Upper lobe of right lung (tissue), 1 donor: ENCODE data around the gene KLF16. TPM values are rescaled to one million over a fixed set of nuclear protein-coding genes. Genes with fewer than 3 reads are reported as not detected.

Experiments
- ATAC-seq: fragments of 200-7000 bp; cut with Tn5 transposase; one replicate; pipeline ENCODE4 v1.9.1; 2020; ENCODE audit warnings: mild to moderate bottlenecking, moderate library complexity
- DNase-seq: peaks from one replicate; pipeline ENCODE4 v3.0.0-alpha.2; 2020
- H3K27ac ChIP-seq: fragments of 200-600 bp; one replicate; pipeline ENCODE4 v1.8.0; 2022
- H3K27me3 ChIP-seq: fragments of 200-600 bp; one replicate; pipeline ENCODE4 v1.8.0; 2022; ENCODE audit warnings: mild to moderate bottlenecking
- H3K36me3 ChIP-seq: fragments of 200-600 bp; one replicate; pipeline ENCODE4 v1.8.0; 2022
- H3K4me1 ChIP-seq: fragments of 200-600 bp; one replicate; pipeline ENCODE4 v1.8.0; 2022
- H3K4me3 ChIP-seq: fragments of 200-600 bp; one replicate; pipeline ENCODE4 v1.8.0; 2022; ENCODE audit warnings: mild to moderate bottlenecking
- H3K9me3 ChIP-seq: fragments of 200-600 bp; one replicate; pipeline ENCODE4 v1.8.0; 2022
- intact Hi-C: fragments of 100-400 bp; cut with DNase I; formaldehyde crosslinking; loops from one replicate; pipeline ENCODE4 v1.11.0; 2022
- microRNA-seq: library from miRNA; unstranded; fragments of <30 nt; microRNA quantifications from one replicate; pipeline ENCODE4 v1.2.0, GENCODE V29; 2020; ENCODE audit warnings: borderline microRNAs expressed
- total RNA-seq: library from RNA; stranded (reverse); fragmentation: NEBNext Ultra II Directional; extraction: Animal tissue kit (Norgen Biotek cat#: 25700); gene quantifications from one replicate; pipeline ENCODE4 v1.2.1, GENCODE V29; 2021
- TF ChIP-seq, protein P1 (sequence below): fragments of 200-600 bp; IDR thresholded peaks from one replicate; pipeline ENCODE4 v1.8.0; 2022; ENCODE audit warnings: antibody characterized with exemption
- donor health status: DM: no; HTN: yes; CAD: no; lungs with severe emphysema.

KLF16 gene
- total RNA-seq, 1 donor from 2014 or later, result 28.0 TPM

GRCh38 chr19:1805401-1806183 is 57.8 kb downstream of the KLF16 start:
- ATAC-seq, result no peak
- intact Hi-C loops, result no loop called here
- H3K9me3 ChIP-seq, result no peaks in the 10 kb centered on the region
- no peak overlapping the region for H3K4me3 ChIP-seq
- no peaks in the 10 kb centered on the region for H3K36me3 ChIP-seq
- no peak for DNase-seq
- H3K27ac ChIP-seq, result no peak overlapping the region
- no peaks in the 10 kb centered on the region for H3K27me3 ChIP-seq
- TF ChIP-seq, protein P1, sequence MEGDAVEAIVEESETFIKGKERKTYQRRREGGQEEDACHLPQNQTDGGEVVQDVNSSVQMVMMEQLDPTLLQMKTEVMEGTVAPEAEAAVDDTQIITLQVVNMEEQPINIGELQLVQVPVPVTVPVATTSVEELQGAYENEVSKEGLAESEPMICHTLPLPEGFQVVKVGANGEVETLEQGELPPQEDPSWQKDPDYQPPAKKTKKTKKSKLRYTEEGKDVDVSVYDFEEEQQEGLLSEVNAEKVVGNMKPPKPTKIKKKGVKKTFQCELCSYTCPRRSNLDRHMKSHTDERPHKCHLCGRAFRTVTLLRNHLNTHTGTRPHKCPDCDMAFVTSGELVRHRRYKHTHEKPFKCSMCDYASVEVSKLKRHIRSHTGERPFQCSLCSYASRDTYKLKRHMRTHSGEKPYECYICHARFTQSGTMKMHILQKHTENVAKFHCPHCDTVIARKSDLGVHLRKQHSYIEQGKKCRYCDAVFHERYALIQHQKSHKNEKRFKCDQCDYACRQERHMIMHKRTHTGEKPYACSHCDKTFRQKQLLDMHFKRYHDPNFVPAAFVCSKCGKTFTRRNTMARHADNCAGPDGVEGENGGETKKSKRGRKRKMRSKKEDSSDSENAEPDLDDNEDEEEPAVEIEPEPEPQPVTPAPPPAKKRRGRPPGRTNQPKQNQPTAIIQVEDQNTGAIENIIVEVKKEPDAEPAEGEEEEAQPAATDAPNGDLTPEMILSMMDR, result no peak
- H3K4me1 ChIP-seq, result no peaks in the 10 kb centered on the region

DNA sequence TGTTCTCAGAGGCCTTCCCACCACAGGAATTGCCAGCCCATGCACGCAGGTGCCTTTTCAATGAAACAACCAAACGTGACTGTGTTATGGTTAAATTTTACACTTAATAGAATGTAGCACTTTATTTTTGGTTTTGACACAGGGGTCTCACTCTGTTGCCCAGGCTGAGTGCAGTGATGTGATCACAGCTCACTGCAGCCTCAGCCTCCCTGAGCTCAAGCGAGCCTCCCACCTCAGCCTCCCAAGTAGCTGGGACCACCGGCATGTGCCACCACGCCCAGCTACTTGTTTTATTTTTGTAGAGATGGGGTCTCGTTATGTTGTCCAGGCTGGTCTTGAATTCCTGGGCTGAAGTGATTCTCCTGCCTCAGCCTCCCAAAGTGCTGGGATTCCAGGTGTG is 58.5 kb downstream of the KLF16 start:
- Histone ChIP-seq H3K36me3 (no peaks in the 10 kb centered on the region), H3K27me3 (no peaks in the 10 kb centered on the region), H3K27ac (no peak overlapping the region), H3K4me3 (no peak overlapping the region), H3K4me1 (no peaks in the 10 kb centered on the region), H3K9me3 (no peaks in the 10 kb centered on the region)
- TF ChIP-seq, protein P1, result no peak
- ATAC-seq (no peak), DNase-seq (no peak)
- intact Hi-C loops, result no loop called here

Small RNA genes lying within 50 kb of the gene (microRNA-seq; reads per million reads assigned to microRNA genes)
- gene MIR1909, result 0.50 reads per million

Other genes starting within 250 kb of the KLF16 start
- 43.2 TPM for gene TCF3, start 211.0 kb downstream of the KLF16 start, total RNA-seq
- gene ONECUT3, start 110.1 kb downstream of the KLF16 start, total RNA-seq, result not detected
- 0.64 TPM for gene ATP8B3, start 51.3 kb downstream of the KLF16 start, total RNA-seq
- 37.2 TPM for gene REXO1, start 15.1 kb downstream of the KLF16 start, total RNA-seq
- 76.1 TPM for gene ABHD17A, start 21.9 kb upstream of the KLF16 start, total RNA-seq
- gene ADAT3, start 41.8 kb upstream of the KLF16 start, total RNA-seq, result 6.3 TPM
- gene SCAMP4, start 41.8 kb upstream of the KLF16 start, total RNA-seq, result 73.2 TPM
- 60.6 TPM for gene CSNK1G2, start 77.6 kb upstream of the KLF16 start, total RNA-seq
- 56.5 TPM for gene BTBD2, start 152.1 kb upstream of the KLF16 start, total RNA-seq
- 314 TPM for gene MKNK2, start 187.7 kb upstream of the KLF16 start, total RNA-seq
- 58.8 TPM for gene MOB3A, start 232.7 kb upstream of the KLF16 start, total RNA-seq
- 6.8 TPM for gene IZUMO4, start 233.3 kb upstream of the KLF16 start, total RNA-seq